Posterior cingulate gyrus (tissue), 11 donors: ENCODE measurements around the gene SGO2.
A peak's percentile ranks its signal among the peaks of the same experiment; 100 is the strongest.
"Not testable (repeated sequence)": the region's sequence is repeated elsewhere in the genome, so short reads cannot be mapped to it uniquely, and the experiment has no call there.

ENCODE experiments used
- DNase-seq, 10 donors: peaks; one replicate each; pipeline versions ENCODE4 v3.0.0 to v3.0.0-alpha.2; 2020 to 2021; ENCODE audit warnings: mixed read lengths in 3 of 10
- intact Hi-C: fragments of 100-400 bp; cut with DNase I; formaldehyde crosslinking; loops from one replicate; pipeline ENCODE4 v1.15.1; 2023

Gene SGO2

DNA sequence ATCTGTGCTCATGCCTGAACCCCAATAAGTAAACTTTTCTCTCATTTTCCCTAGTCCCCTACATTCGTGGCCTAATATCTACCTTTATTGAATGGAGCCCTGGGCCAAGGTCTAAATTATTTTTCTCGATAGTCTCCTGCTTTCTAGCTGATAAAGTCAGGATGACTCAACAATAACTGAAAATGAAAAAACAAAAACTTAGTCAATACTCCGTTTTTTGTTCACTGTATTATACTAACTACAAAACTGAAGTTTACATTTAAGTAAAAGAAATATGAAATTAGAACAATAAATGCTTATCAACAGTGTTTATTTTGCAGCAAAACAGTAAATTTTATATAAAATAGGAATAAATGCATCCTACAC lies 92.0 kb downstream of the SGO2 start:
- no peak for DNase-seq
- intact Hi-C loops: loop anchor here (2.0 kb wide), 1 partner anchor 85 kb away; no protein-coding TSS in a partner anchor

DNA sequence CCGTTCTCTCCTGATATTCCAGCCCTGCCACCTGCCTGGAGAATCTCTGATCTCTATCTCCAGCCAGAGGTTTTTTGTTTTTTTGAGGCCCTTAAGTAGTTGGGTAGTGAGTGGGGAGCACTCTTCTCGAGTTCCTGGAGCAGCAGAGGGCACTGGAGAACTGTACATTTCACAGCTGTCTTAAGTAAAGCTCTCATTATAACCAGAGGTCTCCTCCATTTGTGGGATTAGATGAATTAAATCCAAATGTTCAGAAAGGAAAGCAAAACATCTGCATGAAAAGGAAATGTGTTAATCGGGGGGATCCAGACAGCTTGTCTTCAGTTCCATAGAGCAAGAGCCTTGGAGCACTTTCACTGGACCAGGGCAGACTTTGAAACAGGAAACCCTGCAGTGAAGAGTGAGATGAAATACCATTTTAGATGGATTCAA lies 92.6 kb downstream of the SGO2 start:
- peak in 3 of 10 donors; percentile 27 to 48 (median 33) for DNase-seq
- intact Hi-C loops: loop anchor here (2.0 kb wide), 1 partner anchor 84 kb away; no protein-coding TSS in a partner anchor

DNA sequence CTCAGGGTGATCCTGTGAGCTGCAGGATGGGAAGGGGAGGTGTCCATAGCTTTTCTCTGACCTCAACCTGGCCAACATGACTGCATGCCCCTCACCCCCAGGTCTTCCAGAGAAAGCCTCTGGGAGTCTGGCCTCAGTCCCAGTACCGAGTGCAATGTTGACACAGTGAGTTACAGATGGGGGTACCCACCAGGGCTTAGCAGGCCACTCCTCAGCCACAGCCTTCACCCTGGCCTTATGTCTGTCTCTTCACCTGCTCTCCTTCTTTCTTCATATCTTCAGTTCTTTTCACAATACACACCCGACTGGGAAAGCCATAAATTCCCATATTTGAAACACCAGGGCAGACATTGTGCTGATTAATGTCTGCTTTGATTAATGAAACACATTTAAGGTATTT lies 93.3 kb downstream of the SGO2 start:
- intact Hi-C loops: loop anchor here (2.0 kb wide), 1 partner anchor 84 kb away; no protein-coding TSS in a partner anchor
- DNase-seq: no peak

DNA sequence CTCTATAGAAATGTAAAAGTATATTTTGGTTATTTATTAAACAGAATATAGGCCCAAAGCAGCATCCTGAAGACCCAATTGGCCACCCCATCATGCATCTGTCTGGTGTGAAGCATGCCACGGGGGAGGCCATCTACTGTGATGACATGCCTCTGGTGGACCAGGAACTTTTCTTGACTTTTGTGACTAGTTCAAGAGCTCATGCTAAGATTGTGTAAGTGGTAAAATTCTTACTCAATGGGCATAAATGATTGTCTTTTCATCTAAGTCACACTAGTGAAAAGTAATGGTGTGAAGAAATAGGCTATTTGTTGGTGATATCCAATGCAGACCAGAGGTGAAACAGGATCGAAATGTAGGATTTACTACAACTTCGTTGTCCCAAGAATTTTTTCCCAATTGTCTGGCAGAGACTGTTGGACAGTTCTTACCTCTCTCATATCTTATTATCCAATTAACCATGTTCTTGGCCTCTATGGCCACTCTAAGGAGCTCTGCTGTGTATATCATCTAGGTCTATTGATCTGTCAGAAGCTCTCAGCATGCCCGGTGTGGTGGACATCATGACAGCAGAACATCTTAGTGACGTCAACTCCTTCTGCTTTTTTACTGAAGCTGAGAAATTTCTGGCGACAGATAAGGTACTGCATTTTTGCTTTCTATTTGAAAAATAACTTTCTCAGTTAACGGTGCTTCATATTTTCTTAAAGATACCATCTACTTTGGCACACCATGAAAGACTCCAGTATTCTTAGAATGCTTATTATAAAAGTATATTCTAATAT lies 94.8 kb downstream of the SGO2 start:
- DNase-seq: no peak
- intact Hi-C loops: no loop called here

DNA sequence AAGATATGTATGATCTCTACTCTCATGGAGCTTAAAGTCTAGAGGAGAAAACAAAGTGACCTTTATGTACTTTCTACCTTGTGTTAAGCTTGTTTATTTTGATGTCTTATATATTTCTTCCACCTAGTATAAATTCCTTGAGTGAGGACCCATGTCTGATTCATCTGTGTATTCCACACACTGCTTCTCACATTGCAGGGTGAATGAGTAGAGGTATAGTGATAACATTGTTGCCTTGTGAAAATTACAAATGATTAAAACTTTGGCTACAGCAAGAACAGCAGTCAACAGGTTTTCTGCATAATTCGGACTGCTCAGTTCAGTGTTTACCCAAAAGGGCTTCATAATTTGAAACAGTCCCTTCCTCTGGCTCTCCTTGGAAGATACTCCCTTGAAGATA lies 96.1 kb downstream of the SGO2 start:
- no peak for DNase-seq
- intact Hi-C loops: no loop called here

DNA sequence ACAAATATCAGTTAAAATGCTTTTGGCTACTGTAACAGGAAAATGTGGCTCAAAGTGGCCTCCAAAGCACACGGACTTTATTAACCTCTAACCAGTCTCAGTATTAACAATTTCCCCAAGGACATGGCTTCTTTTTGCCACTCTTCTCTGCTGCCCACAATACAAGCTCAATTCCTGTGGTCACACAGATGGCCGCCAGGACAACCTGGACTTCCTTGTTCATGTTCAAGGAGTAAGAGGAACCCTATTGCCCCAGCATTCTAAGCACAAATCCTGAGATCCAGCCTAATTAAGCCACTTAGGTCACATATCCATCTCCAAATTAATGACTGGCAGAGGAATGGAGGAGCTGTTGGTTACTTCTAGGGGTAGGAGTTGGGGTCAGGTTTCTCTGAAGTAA lies 98.0 kb downstream of the SGO2 start:
- no peak for DNase-seq

DNA sequence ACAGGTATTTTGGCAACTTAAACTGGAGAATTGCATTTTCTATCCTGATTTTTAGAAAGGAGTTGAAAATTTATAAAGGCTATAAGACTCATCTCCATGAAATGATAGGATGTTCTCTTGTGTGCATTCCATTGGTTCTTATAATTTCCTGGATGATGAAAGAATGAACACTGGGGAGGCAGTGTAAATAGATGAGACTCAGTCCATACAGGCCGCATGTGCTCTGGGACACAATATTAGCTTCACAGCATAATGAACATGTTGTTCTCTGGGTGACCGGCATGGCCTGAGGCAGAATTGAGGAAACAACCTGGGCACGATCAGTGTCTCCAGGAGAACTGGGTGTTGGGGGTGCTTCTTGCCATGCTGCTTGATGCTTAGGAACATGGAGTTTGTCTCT lies 98.7 kb downstream of the SGO2 start:
- intact Hi-C loops: no loop called here

More for the DNA sequence above, 98.0 kb downstream of the SGO2 start:
- intact Hi-C loops: no loop called here

DNA sequence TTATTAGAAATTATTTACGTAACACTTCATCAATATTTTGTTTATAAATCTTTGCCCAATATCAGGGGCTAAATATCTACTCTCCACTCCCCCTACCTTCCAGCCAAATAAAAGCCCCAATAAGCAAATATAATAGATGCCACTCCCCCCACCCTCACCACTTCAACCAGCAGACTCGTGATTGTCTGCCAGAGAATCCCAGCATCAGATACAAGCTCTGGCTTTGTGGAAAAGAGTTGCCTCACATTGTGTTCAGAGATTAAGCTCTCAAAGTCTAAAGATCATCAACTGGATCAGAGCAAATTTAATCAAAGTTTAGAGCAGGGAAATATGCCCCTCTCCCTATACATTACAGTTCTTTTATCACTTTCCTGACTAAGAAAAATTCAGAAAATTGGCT lies 99.3 kb downstream of the SGO2 start:
- intact Hi-C loops: no loop called here
- DNase-seq: no peak

More for the DNA sequence above, 98.7 kb downstream of the SGO2 start:
- DNase-seq: no peak

DNA sequence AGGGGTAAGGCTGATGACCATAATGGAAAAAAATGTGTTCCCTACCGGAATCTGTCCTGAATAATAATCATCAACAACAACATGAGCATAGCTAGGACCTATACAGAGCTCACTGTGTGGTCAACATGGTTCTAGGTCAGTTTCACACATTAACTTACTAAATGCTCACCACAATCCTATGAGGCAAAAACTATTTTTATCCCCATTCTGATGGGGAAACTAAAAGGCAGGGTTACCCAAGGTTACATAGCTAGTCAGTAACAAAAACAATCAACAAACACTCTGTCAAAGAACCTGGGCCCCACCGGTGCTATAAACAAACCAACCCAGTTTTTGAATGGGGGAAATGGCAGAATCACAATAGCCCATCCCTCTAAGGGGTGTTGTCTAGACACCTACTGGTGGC lies 100.0 kb downstream of the SGO2 start:
- no peak for DNase-seq
- intact Hi-C loops: no loop called here

DNA sequence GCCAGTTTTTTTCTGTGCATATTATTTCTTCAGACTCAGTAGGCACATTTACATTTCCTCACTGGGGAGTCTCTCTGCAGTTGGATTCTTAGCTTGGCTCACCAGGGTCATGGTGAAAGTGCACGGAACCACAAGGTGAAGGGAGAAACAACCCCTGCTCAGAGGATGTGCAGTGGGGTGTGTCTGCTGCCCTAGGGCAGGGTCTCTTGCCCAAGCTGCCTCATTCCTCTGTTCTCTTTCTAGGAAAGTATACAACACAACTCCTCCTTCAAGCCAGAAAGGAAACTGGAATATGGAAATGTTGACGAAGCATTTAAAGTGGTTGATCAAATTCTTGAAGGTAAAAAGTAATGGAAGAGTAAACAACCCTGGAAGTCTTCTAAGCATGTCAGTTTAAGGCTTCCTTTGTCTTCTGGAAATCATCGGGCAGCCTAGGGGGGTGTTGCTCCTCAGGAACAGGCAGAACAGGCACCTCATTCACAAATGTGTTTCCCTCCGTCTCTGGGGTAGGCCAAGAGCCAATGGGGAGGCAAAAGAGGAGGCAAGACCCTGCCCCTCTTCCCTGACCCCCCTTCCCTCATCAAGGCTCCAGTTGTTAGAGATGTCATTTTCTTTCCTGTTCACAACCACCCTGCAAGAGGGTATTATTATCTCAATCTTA lies 101.2 kb downstream of the SGO2 start:
- intact Hi-C loops: no loop called here
- no peak for DNase-seq

DNA sequence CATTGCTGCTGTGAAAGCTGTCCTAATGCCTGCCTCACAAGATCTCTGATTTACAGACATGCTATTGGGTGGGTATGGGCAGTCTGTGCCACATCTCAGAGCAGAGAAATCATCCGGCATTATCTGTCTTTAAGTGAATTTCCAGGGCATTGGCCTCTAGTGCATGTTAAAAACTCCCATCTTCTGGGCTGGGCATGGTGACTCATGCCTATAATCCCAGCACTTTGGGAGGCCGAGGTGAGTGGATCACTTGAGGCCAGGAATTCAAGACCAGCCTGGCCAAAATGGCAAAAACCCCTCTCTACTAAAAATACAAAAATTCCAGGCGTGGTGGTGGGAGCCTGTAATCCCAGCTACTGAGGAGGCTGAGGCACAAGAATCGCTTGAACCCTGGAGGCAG lies 102.5 kb downstream of the SGO2 start:
- intact Hi-C loops, DNase-seq: not testable (repeated sequence)

DNA sequence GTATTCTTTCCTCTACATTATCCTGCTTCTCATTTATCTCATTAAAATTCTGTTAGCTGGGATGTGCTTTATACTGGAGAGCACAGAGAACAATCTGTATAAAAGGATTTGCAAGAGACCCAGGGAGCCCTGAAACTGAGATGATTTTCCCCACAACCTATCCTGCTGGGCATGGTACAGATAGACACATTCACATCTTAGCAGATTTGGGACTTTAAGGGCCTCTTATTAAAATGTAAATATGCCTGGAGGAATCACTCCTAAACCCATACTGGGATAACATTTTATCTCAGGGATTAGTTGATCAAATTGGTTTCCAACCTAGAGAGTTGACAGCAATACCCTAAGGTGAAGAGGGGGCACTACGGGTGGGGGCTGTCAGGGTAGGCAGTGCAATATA lies 105.3 kb downstream of the SGO2 start:
- intact Hi-C loops: no loop called here
- no peak for DNase-seq
